ENCODE measurements around the gene RAB4B.

Gene RAB4B

DNA sequence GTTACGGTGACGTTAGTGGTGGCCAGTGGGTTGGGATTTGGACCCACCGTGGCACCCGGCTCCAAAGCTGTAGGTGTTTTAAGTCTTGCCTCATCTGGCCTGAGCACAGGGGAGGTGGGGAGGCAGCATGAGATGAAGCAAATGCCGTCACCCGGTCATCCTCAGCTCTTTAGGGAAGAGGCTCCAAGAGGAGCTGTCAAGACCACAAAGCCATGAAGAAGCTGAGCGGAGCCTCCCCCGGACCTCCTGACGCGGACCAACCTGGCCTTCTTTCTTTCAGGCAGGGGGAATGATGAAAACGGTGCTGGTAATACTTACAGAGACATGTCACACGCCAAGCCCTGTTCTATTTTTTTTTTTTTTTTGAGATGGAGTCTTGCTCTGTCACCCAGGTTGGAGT, 35.2 kb upstream of the RAB4B start:
- no peak for DNase-seq (ENCODE audit: extremely low spot score)
- ChIA-PET CTCF (interaction anchor here (1.2 to 2.2 kb wide), 6 partner anchors 9 to 108 kb away, joined by 3 to 10 read pairs (median 4); partner anchors contain the start of genes ITPKC and RAB4B), POLR2A (interaction anchor here (1.5 kb wide), 1 partner anchor 26 kb away, joined by 3 read pairs; the partner anchor contains the start of genes COQ8B and ITPKC)
- TF ChIP-seq, protein P1, sequence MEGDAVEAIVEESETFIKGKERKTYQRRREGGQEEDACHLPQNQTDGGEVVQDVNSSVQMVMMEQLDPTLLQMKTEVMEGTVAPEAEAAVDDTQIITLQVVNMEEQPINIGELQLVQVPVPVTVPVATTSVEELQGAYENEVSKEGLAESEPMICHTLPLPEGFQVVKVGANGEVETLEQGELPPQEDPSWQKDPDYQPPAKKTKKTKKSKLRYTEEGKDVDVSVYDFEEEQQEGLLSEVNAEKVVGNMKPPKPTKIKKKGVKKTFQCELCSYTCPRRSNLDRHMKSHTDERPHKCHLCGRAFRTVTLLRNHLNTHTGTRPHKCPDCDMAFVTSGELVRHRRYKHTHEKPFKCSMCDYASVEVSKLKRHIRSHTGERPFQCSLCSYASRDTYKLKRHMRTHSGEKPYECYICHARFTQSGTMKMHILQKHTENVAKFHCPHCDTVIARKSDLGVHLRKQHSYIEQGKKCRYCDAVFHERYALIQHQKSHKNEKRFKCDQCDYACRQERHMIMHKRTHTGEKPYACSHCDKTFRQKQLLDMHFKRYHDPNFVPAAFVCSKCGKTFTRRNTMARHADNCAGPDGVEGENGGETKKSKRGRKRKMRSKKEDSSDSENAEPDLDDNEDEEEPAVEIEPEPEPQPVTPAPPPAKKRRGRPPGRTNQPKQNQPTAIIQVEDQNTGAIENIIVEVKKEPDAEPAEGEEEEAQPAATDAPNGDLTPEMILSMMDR (IDR thresholded peaks at IDR 0.05; ENCODE audit: control extremely low read depth, extremely low read depth, low read depth, missing control alignments): no peak

- ChIA-PET CTCF (interaction anchor here (0.7 to 2.2 kb wide), 7 partner anchors 10 to 109 kb away, joined by 3 to 10 read pairs (median 3); partner anchors contain the start of genes EGLN2 and ITPKC), POLR2A (no interaction called here)
- TF ChIP-seq, protein P1 (IDR thresholded peaks at IDR 0.05; ENCODE audit: control extremely low read depth, extremely low read depth, low read depth, missing control alignments): no peak
Observed at GRCh38 chr19:40743926-40744325, 34.1 kb upstream of the RAB4B start.

GRCh38 chr19:40744554-40745401, 33.3 kb upstream of the RAB4B start:
- ChIA-PET CTCF (interaction anchor here (0.7 to 1.5 kb wide), 7 partner anchors 11 to 81 kb away, joined by 3 to 6 read pairs (median 3); partner anchors contain the start of gene EGLN2), POLR2A (interaction anchor here (0.8 kb wide), 1 partner anchor 17 kb away, joined by 3 read pairs; no protein-coding TSS in a partner anchor)
- DNase-seq (ENCODE audit: extremely low spot score): peak; percentile 34
- TF ChIP-seq, protein P1 (IDR thresholded peaks at IDR 0.05; ENCODE audit: control extremely low read depth, extremely low read depth, low read depth, missing control alignments): peak; percentile 16

More at GRCh38 chr19:40743926-40744325, 34.1 kb upstream of the RAB4B start:
- no peak for DNase-seq (ENCODE audit: extremely low spot score)

- DNase-seq (ENCODE audit: extremely low spot score): no peak
- POLR2A ChIA-PET: interaction anchor here (0.8 kb wide), 1 partner anchor 18 kb away, joined by 3 read pairs; no protein-coding TSS in a partner anchor
- TF ChIP-seq, protein P1 (IDR thresholded peaks at IDR 0.05; ENCODE audit: control extremely low read depth, extremely low read depth, low read depth, missing control alignments): no peak
- CTCF ChIA-PET: interaction anchor here (0.8 to 1.5 kb wide), 3 partner anchors 31 to 82 kb away, joined by 3 to 4 read pairs (median 3); no protein-coding TSS in a partner anchor
Observed at GRCh38 chr19:40745402-40745780, 32.7 kb upstream of the RAB4B start.

GRCh38 chr19:40747536-40747935, 30.5 kb upstream of the RAB4B start:
- DNase-seq (ENCODE audit: extremely low spot score): no peak
- ChIA-PET CTCF (interaction anchor here (1.0 to 2.4 kb wide), 3 partner anchors 10 to 59 kb away, joined by 3 to 5 read pairs (median 4); no protein-coding TSS in a partner anchor), POLR2A (interaction anchor here (1.8 kb wide), 1 partner anchor 12 kb away, joined by 6 read pairs; no protein-coding TSS in a partner anchor)
- TF ChIP-seq, protein P1 (IDR thresholded peaks at IDR 0.05; ENCODE audit: control extremely low read depth, extremely low read depth, low read depth, missing control alignments): no peak

Measured in GM10248 (cell line).